Smooth muscle cell (in vitro differentiated cells): ENCODE results near the gene CD40LG. TPM values are rescaled to one million over a fixed set of nuclear protein-coding genes. Genes with fewer than 3 reads are reported as not detected.

Source experiments
- DNase-seq: peaks from one replicate; lab custom pipeline; 2025; ENCODE audit not compliant: unreplicated experiment; lab: John Stamatoyannopoulos, UW
- H2AFZ ChIP-seq: fragments of 200-600 bp; sonication (generic); 2 replicates; pipeline ENCODE4 v1.6.0; 2016; ENCODE audit warnings: antibody characterized with exemption, low read depth, mild to moderate bottlenecking
- H3F3A ChIP-seq: fragments of 200-600 bp; sonication (generic); 2 replicates; pipeline ENCODE4 v1.6.0; 2017; ENCODE audit warnings: antibody characterized with exemption, low read depth
- H3K27ac ChIP-seq: fragments of 200-600 bp; sonication (generic); 2 replicates; pipeline ENCODE4 v1.5.1; 2016; ENCODE audit warnings: low read depth, mild to moderate bottlenecking
- H3K27me3 ChIP-seq: fragments of 200-600 bp; sonication (generic); 2 replicates; pipeline ENCODE4 v1.6.1; 2016; ENCODE audit warnings: low read depth, mild to moderate bottlenecking
- H3K36me3 ChIP-seq: fragments of 200-600 bp; sonication (generic); 2 replicates; pipeline ENCODE4 v1.5.1; 2016; ENCODE audit warnings: low read depth
- H3K4me1 ChIP-seq: fragments of 200-600 bp; sonication (generic); 2 replicates; pipeline ENCODE4 v1.5.1; 2016; ENCODE audit warnings: low read depth
- H3K4me2 ChIP-seq: fragments of 200-600 bp; sonication (generic); 2 replicates; pipeline ENCODE4 v1.6.0; 2016; ENCODE audit warnings: mild to moderate bottlenecking
- H3K4me3 ChIP-seq: fragments of 200-600 bp; sonication (generic); 2 replicates; pipeline ENCODE4 v1.5.1; 2016; ENCODE audit warnings: mild to moderate bottlenecking
- H3K79me2 ChIP-seq: fragments of 200-600 bp; sonication (generic); 2 replicates; pipeline ENCODE4 v1.6.0; 2016; ENCODE audit warnings: low read depth, mild to moderate bottlenecking
- H3K9ac ChIP-seq: fragments of 200-600 bp; sonication (generic); 2 replicates; pipeline ENCODE4 v1.6.0; 2016; ENCODE audit warnings: low read depth
- H3K9me3 ChIP-seq: fragments of 200-600 bp; sonication (generic); replicated peaks from 2 replicates; pipeline ENCODE4 v1.5.1; 2016; ENCODE audit warnings: low read depth
- H4K20me1 ChIP-seq: fragments of 200-600 bp; sonication (generic); 2 replicates; pipeline ENCODE4 v1.6.0; 2016; ENCODE audit warnings: low read depth
- WGBS: methylation state at CpG from one replicate; pipeline ENCODE4 v1.1.7; 2016; ENCODE audit warnings: low lambda C conversion rate; 5-methylcytosine and 5-hydroxymethylcytosine counted together
- polyA plus RNA-seq: library from polyadenylated mRNA; unstranded; fragments of >200 nt; fragmentation: Nextera tagmentation; extraction: Ambion mirVana; gene quantifications from 2 replicates; pipeline ENCODE4 v1.2.1, GENCODE V29; 2016
- total RNA-seq: library from RNA; depleted of rRNA; stranded (reverse); fragments of >200 nt; gene quantifications from 2 replicates; pipeline ENCODE4 v1.2.3, GENCODE V29; 2014
- TF ChIP-seq, protein P1 (sequence below): fragments of 200-600 bp; sonication (generic); IDR thresholded peaks from 2 replicates; pipeline ENCODE4 v1.5.1; 2017; ENCODE audit warnings: borderline replicate concordance, mild to moderate bottlenecking, antibody characterized with exemption; ENCODE audit not compliant: insufficient read depth, poor library complexity, severe bottlenecking

The CD40LG gene
- total and polyA plus RNA-seq, 2 experiments from 2014 or later = not detected

GRCh38 chrX:136646602-136647239, 1.2 kb upstream of the CD40LG start:
- no peaks in the 10 kb centered on the region for H3K4me1 ChIP-seq
- H4K20me1 ChIP-seq = no peaks in the 10 kb centered on the region
- WGBS = 58% methylated on average over 5 of the region's 5 CpGs
- no peak overlapping the region for H3K4me2 ChIP-seq
- H3K36me3 ChIP-seq = no peaks in the 10 kb centered on the region
- no peak overlapping the region for H3K27ac ChIP-seq
- no peak for DNase-seq
- no peaks in the 10 kb centered on the region for H3K79me2 ChIP-seq
- TF ChIP-seq, protein P1, sequence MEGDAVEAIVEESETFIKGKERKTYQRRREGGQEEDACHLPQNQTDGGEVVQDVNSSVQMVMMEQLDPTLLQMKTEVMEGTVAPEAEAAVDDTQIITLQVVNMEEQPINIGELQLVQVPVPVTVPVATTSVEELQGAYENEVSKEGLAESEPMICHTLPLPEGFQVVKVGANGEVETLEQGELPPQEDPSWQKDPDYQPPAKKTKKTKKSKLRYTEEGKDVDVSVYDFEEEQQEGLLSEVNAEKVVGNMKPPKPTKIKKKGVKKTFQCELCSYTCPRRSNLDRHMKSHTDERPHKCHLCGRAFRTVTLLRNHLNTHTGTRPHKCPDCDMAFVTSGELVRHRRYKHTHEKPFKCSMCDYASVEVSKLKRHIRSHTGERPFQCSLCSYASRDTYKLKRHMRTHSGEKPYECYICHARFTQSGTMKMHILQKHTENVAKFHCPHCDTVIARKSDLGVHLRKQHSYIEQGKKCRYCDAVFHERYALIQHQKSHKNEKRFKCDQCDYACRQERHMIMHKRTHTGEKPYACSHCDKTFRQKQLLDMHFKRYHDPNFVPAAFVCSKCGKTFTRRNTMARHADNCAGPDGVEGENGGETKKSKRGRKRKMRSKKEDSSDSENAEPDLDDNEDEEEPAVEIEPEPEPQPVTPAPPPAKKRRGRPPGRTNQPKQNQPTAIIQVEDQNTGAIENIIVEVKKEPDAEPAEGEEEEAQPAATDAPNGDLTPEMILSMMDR = no peak
- H3K27me3 ChIP-seq = no peaks in the 10 kb centered on the region
- no peaks in the 10 kb centered on the region for H3K9me3 ChIP-seq
- no peak overlapping the region for H3K4me3 ChIP-seq
- no peak overlapping the region for H3K9ac ChIP-seq
- no peak overlapping the region for H2AFZ ChIP-seq
- H3F3A ChIP-seq = no peaks in the 10 kb centered on the region

DNA sequence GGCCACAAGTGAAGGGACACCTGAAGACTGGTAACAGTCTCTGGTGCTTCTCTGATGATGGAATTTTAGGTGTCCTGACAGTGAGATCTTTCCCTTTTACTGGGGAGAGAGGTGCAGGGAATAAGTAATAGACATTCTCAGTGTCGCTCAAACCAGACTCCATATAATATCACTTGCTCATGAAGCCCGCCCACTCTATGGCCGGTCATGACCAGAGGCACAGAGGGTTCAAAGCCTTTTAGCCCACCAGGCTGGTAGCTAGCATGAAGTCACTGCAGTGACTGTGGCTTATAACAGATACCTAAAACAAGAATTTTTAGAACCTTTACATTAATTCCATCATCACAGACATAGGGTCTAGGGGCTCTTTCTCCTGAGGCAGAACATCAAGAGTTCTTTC, 2.9 kb downstream of the CD40LG start:
- no peaks in the 10 kb centered on the region for H3K79me2 ChIP-seq
- no peak for DNase-seq
- H3K27me3 ChIP-seq = no peaks in the 10 kb centered on the region
- H3K4me2 ChIP-seq = no peak overlapping the region
- no peak overlapping the region for H2AFZ ChIP-seq
- WGBS = 88% methylated on average over 3 of the region's 3 CpGs
- no peaks in the 10 kb centered on the region for H3K4me1 ChIP-seq
- H3K27ac ChIP-seq = no peak overlapping the region
- no peak overlapping the region for H3K9ac ChIP-seq
- no peaks in the 10 kb centered on the region for H3K36me3 ChIP-seq
- H4K20me1 ChIP-seq = no peaks in the 10 kb centered on the region
- TF ChIP-seq, protein P1 = no peak
- H3K4me3 ChIP-seq = no peak overlapping the region
- H3K9me3 ChIP-seq = no peaks in the 10 kb centered on the region
- no peaks in the 10 kb centered on the region for H3F3A ChIP-seq

GRCh38 chrX:136652822-136653723, 5.1 kb downstream of the CD40LG start:
- no peaks in the 10 kb centered on the region for H3K79me2 ChIP-seq
- H3K9ac ChIP-seq = no peak overlapping the region
- no peak overlapping the region for H3K4me3 ChIP-seq
- no peaks in the 10 kb centered on the region for H3K36me3 ChIP-seq
- H4K20me1 ChIP-seq = no peaks in the 10 kb centered on the region
- TF ChIP-seq, protein P1 = no peak
- no peaks in the 10 kb centered on the region for H3F3A ChIP-seq
- no peak overlapping the region for H3K27ac ChIP-seq
- 85% methylated on average over 6 of the region's 6 CpGs for WGBS
- no peak overlapping the region for H2AFZ ChIP-seq
- no peak overlapping the region for H3K4me2 ChIP-seq
- H3K9me3 ChIP-seq = no peaks in the 10 kb centered on the region
- H3K27me3 ChIP-seq = no peaks in the 10 kb centered on the region
- no peak for DNase-seq
- no peaks in the 10 kb centered on the region for H3K4me1 ChIP-seq
